Right lobe of liver (tissue), 6 donors: ENCODE data around the gene AKR1C1. TPM values are rescaled to one million over a fixed set of nuclear protein-coding genes. Genes with fewer than 3 reads are reported as not detected.
A peak's percentile ranks its signal among the peaks of the same experiment; 100 is the strongest.
"Not testable (repeated sequence)": the region's sequence is repeated elsewhere in the genome, so short reads cannot be mapped to it uniquely, and the experiment has no call there.

ENCODE experiments used
- ATAC-seq, 4 donors: fragments of 200-7000 bp; cut with Tn5 transposase; one replicate each; pipeline ENCODE4 v1.9.1; 2020; ENCODE audit warnings: mild to moderate bottlenecking in 4 of 4, moderate library complexity in 4 of 4
- DNase-seq, 3 donors: peaks; one replicate each; pipeline ENCODE4 v3.0.0-alpha.2; 2020
- H3K27ac ChIP-seq, 3 donors: fragments of 200-600 bp; one replicate each; pipeline ENCODE4 v1.8.0; 2022
- H3K27me3 ChIP-seq, 2 donors: fragments of 200-600 bp; one replicate each; pipeline ENCODE4 v1.8.0; 2022
- H3K36me3 ChIP-seq, 4 donors: fragments of 200-600 bp; sonication (generic) in 1 of 4; one replicate each; pipeline versions ENCODE4 v1.5.1 to v1.8.0; 2017 to 2022; ENCODE audit warnings: control low read depth in 1 of 4
- H3K4me1 ChIP-seq, 4 donors: fragments of 200-600 bp; sonication (generic) in 1 of 4; one replicate each; pipeline versions ENCODE4 v1.5.1 to v1.8.0; 2017 to 2022; ENCODE audit warnings: control low read depth in 1 of 4
- H3K4me3 ChIP-seq, 3 donors: fragments of 200-600 bp; one replicate each; pipeline ENCODE4 v1.8.0; 2022
- H3K9me3 ChIP-seq, 4 donors: fragments of 200-600 bp; sonication (generic) in 1 of 4; one replicate each; pipeline versions ENCODE4 v1.5.1 to v1.8.0; 2017 to 2022; ENCODE audit warnings: control low read depth in 1 of 4
- POLR2A ChIP-seq: fragments of 450-650 bp; IDR thresholded peaks from one replicate; pipeline ENCODE4 v1.6.1; 2017; ENCODE audit warnings: antibody characterized with exemption, mild to moderate bottlenecking
- WGBS: methylation state at CpG from one replicate; pipeline ENCODE4 v1.1.6; 2018; ENCODE audit warnings: low coverage, low lambda C conversion rate; ENCODE audit not compliant: insufficient coverage; ENCODE audit errors: missing lambda C conversion rate; 5-methylcytosine and 5-hydroxymethylcytosine counted together
- intact Hi-C, 2 donors: fragments of 100-400 bp; cut with DNase I; formaldehyde crosslinking; loops; one replicate each; pipeline versions ENCODE4 v1.11.2 to v1.14.1; 2022
- total RNA-seq, 6 experiments: library from RNA; depleted of rRNA in 2 of 6; stranded (reverse); fragments of >200 nt in 2 of 6; fragmentation: NEBNext Ultra II Directional in 3 of 6; extraction: Animal tissue kit (Norgen Biotek cat#: 25700) in 3 of 6; gene quantifications; one replicate each; pipeline versions ENCODE4 v1.1.0 to v1.2.4, GENCODE V29; 2016 to 2023
- TF ChIP-seq, protein P1 (sequence below), 4 donors: fragments of 200-600 bp in 3 of 4; fragments of 450-650 bp in 1 of 4; IDR thresholded peaks; one replicate each; pipeline versions ENCODE4 v1.5.1 to v1.8.0; 2016 to 2022; ENCODE audit warnings: antibody characterized with exemption in 4 of 4, mild to moderate bottlenecking in 2 of 4
- donor health status: DM: no; HTN: yes; CAD: no.
- donor health status: DM: no; HTN: no; CAD: no.
- donor health status: DM: no; HTN: no; CAD: no.
- donor health status: DM: no; HTN: yes; CAD: no.
- donor health status: DM: no; HTN: yes; CAD: no.

The AKR1C1 gene
- total RNA-seq, 6 experiments from 2014 or later = 347 to 1,090 (median 533) TPM

GRCh38 chr10:5018134-5018533 lies 54.9 kb downstream of the AKR1C1 start:
- Histone ChIP-seq H3K9me3 (no peaks in the 10 kb centered on the region), H3K27ac (peak overlapping the region in 1 of 3 donors; percentile 72), H3K27me3 (no peaks in the 10 kb centered on the region), H3K36me3 (no peaks in the 10 kb centered on the region), H3K4me1 (peaks cover 0 to 32% (median 2%) of the 10 kb centered on the region in 4 donors), H3K4me3 (no peak overlapping the region)
- ATAC-seq = no peak
- TF ChIP-seq POLR2A = no peak
- TF ChIP-seq, protein P1, sequence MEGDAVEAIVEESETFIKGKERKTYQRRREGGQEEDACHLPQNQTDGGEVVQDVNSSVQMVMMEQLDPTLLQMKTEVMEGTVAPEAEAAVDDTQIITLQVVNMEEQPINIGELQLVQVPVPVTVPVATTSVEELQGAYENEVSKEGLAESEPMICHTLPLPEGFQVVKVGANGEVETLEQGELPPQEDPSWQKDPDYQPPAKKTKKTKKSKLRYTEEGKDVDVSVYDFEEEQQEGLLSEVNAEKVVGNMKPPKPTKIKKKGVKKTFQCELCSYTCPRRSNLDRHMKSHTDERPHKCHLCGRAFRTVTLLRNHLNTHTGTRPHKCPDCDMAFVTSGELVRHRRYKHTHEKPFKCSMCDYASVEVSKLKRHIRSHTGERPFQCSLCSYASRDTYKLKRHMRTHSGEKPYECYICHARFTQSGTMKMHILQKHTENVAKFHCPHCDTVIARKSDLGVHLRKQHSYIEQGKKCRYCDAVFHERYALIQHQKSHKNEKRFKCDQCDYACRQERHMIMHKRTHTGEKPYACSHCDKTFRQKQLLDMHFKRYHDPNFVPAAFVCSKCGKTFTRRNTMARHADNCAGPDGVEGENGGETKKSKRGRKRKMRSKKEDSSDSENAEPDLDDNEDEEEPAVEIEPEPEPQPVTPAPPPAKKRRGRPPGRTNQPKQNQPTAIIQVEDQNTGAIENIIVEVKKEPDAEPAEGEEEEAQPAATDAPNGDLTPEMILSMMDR (IDR thresholded peaks at IDR 0.05) = no peak
- intact Hi-C loops = no loop called here
- WGBS = 60% methylated on average over 3 of the region's 3 CpGs
- DNase-seq = no peak

DNA sequence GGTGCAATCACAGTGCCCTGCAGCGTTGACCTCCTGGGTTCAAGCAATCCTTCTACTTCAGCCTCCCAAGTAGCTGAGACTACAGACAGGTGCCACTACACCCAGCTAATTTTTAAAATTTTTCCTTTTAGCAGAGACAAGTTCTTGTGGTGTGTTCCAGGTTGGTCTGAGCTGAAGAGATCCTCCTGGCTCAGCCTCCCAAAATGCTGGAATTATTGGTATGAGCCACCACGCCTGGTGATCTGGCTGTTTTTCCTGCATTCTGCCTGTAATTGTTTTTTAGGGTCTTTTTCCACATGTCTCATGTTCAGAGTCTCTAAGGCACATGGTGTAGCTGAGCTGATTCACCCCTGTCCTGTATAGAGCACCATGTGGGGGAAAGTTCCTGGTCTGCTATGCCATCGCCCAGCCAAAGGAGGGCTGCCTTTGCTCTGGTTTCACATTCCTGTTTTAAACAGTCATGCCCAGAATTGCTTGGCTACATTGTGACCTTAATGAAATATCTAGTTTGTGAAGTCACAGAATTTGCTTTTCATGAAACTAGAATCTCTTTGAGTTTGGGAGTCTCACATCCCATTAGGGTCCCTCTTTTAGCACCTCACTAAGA lies 55.6 kb downstream of the AKR1C1 start:
- H3K27me3 ChIP-seq, H3K4me3 ChIP-seq, H3K36me3 ChIP-seq, H3K9me3 ChIP-seq, intact Hi-C loops: not testable (repeated sequence)
- TF ChIP-seq, protein P1 (IDR thresholded peaks at IDR 0.05) = peak; percentile 24 to 48 (median 38)
- ATAC-seq (peak; percentile 84 to 95 (median 89)), DNase-seq (peak; percentile 45 to 60 (median 56))
- peak overlapping the region; percentile 47 to 72 (median 54) for H3K27ac ChIP-seq
- 25% methylated on average over 2 of the region's 3 CpGs for WGBS
- peaks cover 0 to 32% (median 2%) of the 10 kb centered on the region in 4 donors for H3K4me1 ChIP-seq

DNA sequence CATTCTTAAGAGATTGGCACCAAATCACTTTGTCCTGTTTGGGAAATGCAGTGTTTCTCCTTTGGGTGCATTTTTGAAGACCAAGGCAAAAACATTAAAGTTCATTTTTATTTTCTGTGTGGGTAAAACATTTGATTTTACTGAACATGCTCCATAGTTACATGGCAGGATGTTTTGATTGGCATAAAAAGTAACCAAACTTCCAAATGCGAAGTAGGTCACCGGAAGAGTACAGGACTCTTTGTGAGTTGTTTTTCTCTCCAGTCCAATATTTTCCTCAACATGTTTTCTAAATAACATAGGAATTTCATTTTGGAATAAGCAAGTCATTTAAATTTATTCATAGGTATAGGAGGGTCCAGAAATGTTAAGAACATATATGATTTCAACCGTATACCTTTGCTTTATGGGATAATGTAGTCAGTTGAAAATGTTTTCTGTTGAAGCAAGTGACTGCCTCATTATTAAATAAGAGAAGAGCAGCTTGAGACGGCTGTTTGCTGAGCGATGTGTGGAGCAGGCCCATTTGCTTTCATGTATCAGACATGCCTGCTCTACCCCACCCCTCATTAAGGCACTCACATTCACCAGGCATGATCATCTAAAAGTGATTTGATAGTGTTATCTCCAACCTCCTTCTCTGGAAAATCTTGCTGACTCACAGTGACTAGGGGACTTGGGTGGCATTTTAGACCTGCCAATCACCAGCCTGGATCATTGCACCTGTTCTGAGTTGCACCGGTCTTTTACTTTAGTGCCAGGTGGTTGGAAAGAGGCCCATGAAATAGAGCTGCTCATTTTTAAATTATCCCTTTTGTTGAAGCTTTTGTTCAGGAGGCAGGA lies 56.8 kb downstream of the AKR1C1 start:
- 42% methylated on average over 6 of the region's 6 CpGs for WGBS
- H3K9me3 ChIP-seq, H3K36me3 ChIP-seq, intact Hi-C loops, H3K27me3 ChIP-seq, H3K4me3 ChIP-seq: not testable (repeated sequence)
- ATAC-seq (peak; percentile 45 to 78 (median 60)), DNase-seq (peak in 1 of 3 donors; percentile 78)
- TF ChIP-seq POLR2A = peak; percentile 45
- peaks cover 0 to 32% (median 2%) of the 10 kb centered on the region in 4 donors for H3K4me1 ChIP-seq
- peak overlapping the region; percentile 47 to 72 (median 54) for H3K27ac ChIP-seq

GRCh38 chr10:5021624-5022290 lies 58.5 kb downstream of the AKR1C1 start:
- WGBS = 73% methylated on average over 9 of the region's 10 CpGs
- H3K9me3 ChIP-seq, H3K27ac ChIP-seq, intact Hi-C loops, H3K4me3 ChIP-seq, ATAC-seq, H3K27me3 ChIP-seq, H3K36me3 ChIP-seq, DNase-seq: not testable (repeated sequence)
- peaks cover 0 to 33% (median 2%) of the 10 kb centered on the region in 4 donors for H3K4me1 ChIP-seq

GRCh38 chr10:5023177-5023805 lies 60.1 kb downstream of the AKR1C1 start:
- H3K36me3 ChIP-seq = no peaks in the 10 kb centered on the region
- no peak overlapping the region for H3K27ac ChIP-seq
- whole genome bisulfite sequencing = 38% methylated on average over 2 of the region's 4 CpGs
- H3K4me1 ChIP-seq = peaks cover 0 to 23% (median 2%) of the 10 kb centered on the region in 4 donors
- no peak for DNase-seq
- H3K4me3 ChIP-seq = no peak overlapping the region
- no peaks in the 10 kb centered on the region for H3K9me3 ChIP-seq
- H3K27me3 ChIP-seq = no peaks in the 10 kb centered on the region
- intact Hi-C loops = no loop called here
- no peak for TF ChIP-seq POLR2A
- TF ChIP-seq, protein P1 (IDR thresholded peaks at IDR 0.05) = no peak
- no peak for ATAC-seq

DNA sequence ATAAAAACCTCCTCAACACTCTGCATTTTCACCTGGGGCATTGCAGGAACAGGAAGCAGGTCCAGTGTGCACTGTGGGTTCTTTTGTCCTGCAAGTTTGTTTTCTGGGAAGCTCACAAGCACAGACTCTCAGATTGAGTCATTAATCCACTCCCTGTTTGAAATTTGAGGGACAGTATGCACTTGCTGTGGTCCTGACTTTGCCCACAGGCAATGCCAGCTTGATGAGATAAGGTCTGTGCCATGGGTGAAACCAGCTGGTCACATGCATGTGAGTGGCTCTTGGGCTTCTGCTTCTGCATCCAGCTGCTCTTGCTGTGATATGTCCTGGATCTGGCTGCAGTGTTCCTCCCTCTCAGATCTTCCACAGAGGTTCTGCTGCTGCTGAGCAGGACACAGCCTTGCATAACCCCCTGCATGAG lies 62.3 kb downstream of the AKR1C1 start:
- H3K4me1 ChIP-seq, DNase-seq, H3K9me3 ChIP-seq, H3K27me3 ChIP-seq, H3K4me3 ChIP-seq, H3K27ac ChIP-seq, intact Hi-C loops, H3K36me3 ChIP-seq: not testable (repeated sequence)
- ATAC-seq = peak; percentile 52 to 90 (median 70)
